Ectodermal cell (in vitro differentiated cells): ENCODE measurements around the gene UNC5CL.
A peak's percentile ranks its signal among the peaks of the same experiment; 100 is the strongest.
"Not testable (repeated sequence)": the region's sequence is repeated elsewhere in the genome, so short reads cannot be mapped to it uniquely, and the experiment has no call there.

Experiments
- H3K27ac ChIP-seq: 2 replicates; pipeline ENCODE4 v1.7.0; 2013; ENCODE audit warnings: mild to moderate bottlenecking, low read depth, low read length; ENCODE audit not compliant: insufficient read depth, poor library complexity, severe bottlenecking
- H3K27me3 ChIP-seq: 2 replicates; pipeline ENCODE4 v1.7.0; 2013; ENCODE audit warnings: mild to moderate bottlenecking, low read length; ENCODE audit not compliant: insufficient read depth, control insufficient read depth, poor library complexity, severe bottlenecking
- H3K36me3 ChIP-seq: one replicate; pipeline ENCODE4 v1.7.0; 2013; ENCODE audit warnings: low read length; ENCODE audit not compliant: control insufficient read depth, insufficient read depth
- H3K4me1 ChIP-seq: one replicate; pipeline ENCODE4 v1.7.0; 2013; ENCODE audit warnings: low read length; ENCODE audit not compliant: control insufficient read depth, insufficient read depth
- H3K4me3 ChIP-seq: 2 replicates; pipeline ENCODE4 v1.7.0; 2013; ENCODE audit warnings: low read depth, low read length, control low read depth; ENCODE audit not compliant: insufficient read depth
- H3K9me3 ChIP-seq: 2 replicates; pipeline ENCODE4 v1.7.0; 2013; ENCODE audit warnings: mild to moderate bottlenecking, low read length, moderate library complexity; ENCODE audit not compliant: control insufficient read depth
- WGBS, 2 experiments: methylation state at CpG; one replicate each; pipeline ENCODE4 v1.1.7; 2013; ENCODE audit warnings: missing lambda C conversion rate in 2 of 2; 5-methylcytosine and 5-hydroxymethylcytosine counted together

Gene UNC5CL

GRCh38 chr6:41009669-41010068 lies 29.4 kb downstream of the UNC5CL start:
- Histone ChIP-seq H3K9me3 (no peaks in the 10 kb centered on the region), H3K27me3 (no peaks in the 10 kb centered on the region), H3K36me3 (no peaks in the 10 kb centered on the region), H3K4me3 (no peak overlapping the region), H3K4me1 (no peaks in the 10 kb centered on the region), H3K27ac (no peak overlapping the region)
- 95 to 100% methylated on average over 1 of the region's 1 CpG for WGBS, 2 experiments

GRCh38 chr6:41008011-41008410 lies 31.0 kb downstream of the UNC5CL start:
- no peak overlapping the region for H3K27ac ChIP-seq
- 91 to 93% methylated on average over 3 of the region's 3 CpGs for WGBS, 2 experiments
- H3K27me3 ChIP-seq, result no peaks in the 10 kb centered on the region
- H3K36me3 ChIP-seq, result no peaks in the 10 kb centered on the region
- H3K4me3 ChIP-seq, result no peak overlapping the region
- no peaks in the 10 kb centered on the region for H3K4me1 ChIP-seq
- no peaks in the 10 kb centered on the region for H3K9me3 ChIP-seq

- not testable (repeated sequence) for H3K9me3 ChIP-seq, H3K4me1 ChIP-seq, H3K4me3 ChIP-seq, H3K36me3 ChIP-seq, H3K27me3 ChIP-seq, H3K27ac ChIP-seq
- WGBS, 2 experiments, result 96 to 100% methylated on average over 1 to 3 of the region's 4 CpGs
These were observed 32.0 kb downstream of the UNC5CL start for GRCh38 chr6:41006980-41007379.

- not testable (repeated sequence) for H3K27me3 ChIP-seq, H3K9me3 ChIP-seq, H3K27ac ChIP-seq, H3K4me1 ChIP-seq, H3K36me3 ChIP-seq, H3K4me3 ChIP-seq
- 28 to 31% methylated on average over 7 of the region's 7 CpGs for WGBS, 2 experiments
These were observed 32.8 kb downstream of the UNC5CL start for GRCh38 chr6:41006217-41006616.

DNA sequence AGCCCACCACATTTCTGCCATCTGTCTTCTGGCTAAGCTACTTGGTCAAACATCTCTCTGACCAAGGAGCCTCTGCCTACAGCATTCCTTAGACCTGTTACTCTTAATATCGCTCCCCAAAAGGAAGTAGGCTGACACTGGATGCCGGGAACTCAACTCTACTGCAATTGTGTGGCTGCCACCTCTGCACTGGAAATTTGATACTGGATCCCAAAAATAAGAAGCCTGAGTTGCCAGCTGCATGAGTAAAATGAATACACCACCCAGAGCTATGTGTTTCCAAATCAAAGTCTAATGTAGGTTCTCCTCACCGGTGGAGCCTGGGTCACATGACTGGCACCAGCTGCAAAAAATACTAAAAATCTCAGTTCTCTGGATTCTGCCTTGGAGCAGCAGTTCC lies 36.9 kb downstream of the UNC5CL start:
- WGBS, 2 experiments, result 94 to 98% methylated on average over 3 of the region's 3 CpGs
- H3K4me1 ChIP-seq, result peaks cover 16% of the 10 kb centered on the region
- no peaks in the 10 kb centered on the region for H3K36me3 ChIP-seq
- H3K27me3 ChIP-seq, result no peaks in the 10 kb centered on the region
- H3K27ac ChIP-seq, result no peak overlapping the region
- H3K4me3 ChIP-seq, result no peak overlapping the region
- H3K9me3 ChIP-seq, result no peaks in the 10 kb centered on the region

- Histone ChIP-seq H3K36me3 (no peaks in the 10 kb centered on the region), H3K9me3 (no peaks in the 10 kb centered on the region), H3K27me3 (no peaks in the 10 kb centered on the region), H3K4me3 (no peak overlapping the region), H3K27ac (no peak overlapping the region), H3K4me1 (peaks cover 34% of the 10 kb centered on the region)
- whole genome bisulfite sequencing, 2 experiments, result 96 to 98% methylated on average over 4 of the region's 4 CpGs
These were observed 38.8 kb downstream of the UNC5CL start for GRCh38 chr6:41000248-41000647.

GRCh38 chr6:40999569-40999968 lies 39.5 kb downstream of the UNC5CL start:
- no peak overlapping the region for H3K27ac ChIP-seq
- no peaks in the 10 kb centered on the region for H3K36me3 ChIP-seq
- H3K4me3 ChIP-seq, result no peak overlapping the region
- 59 to 67% methylated on average over 3 of the region's 3 CpGs for WGBS, 2 experiments
- H3K4me1 ChIP-seq, result peaks cover 34% of the 10 kb centered on the region
- H3K9me3 ChIP-seq, result no peaks in the 10 kb centered on the region
- H3K27me3 ChIP-seq, result no peaks in the 10 kb centered on the region

GRCh38 chr6:40998661-40999060 lies 40.4 kb downstream of the UNC5CL start:
- H3K4me1 ChIP-seq, result peaks cover 34% of the 10 kb centered on the region
- 89 to 94% methylated on average over 4 of the region's 4 CpGs for WGBS, 2 experiments
- H3K4me3 ChIP-seq, result no peak overlapping the region
- no peaks in the 10 kb centered on the region for H3K9me3 ChIP-seq
- H3K36me3 ChIP-seq, result no peaks in the 10 kb centered on the region
- no peak overlapping the region for H3K27ac ChIP-seq
- no peaks in the 10 kb centered on the region for H3K27me3 ChIP-seq

GRCh38 chr6:40997234-40997957 lies 41.6 kb downstream of the UNC5CL start:
- Histone ChIP-seq H3K27me3 (no peaks in the 10 kb centered on the region), H3K9me3 (no peaks in the 10 kb centered on the region), H3K4me1 (peaks cover 34% of the 10 kb centered on the region), H3K4me3 (no peak overlapping the region), H3K27ac (peak overlapping the region; percentile 90), H3K36me3 (no peaks in the 10 kb centered on the region)
- WGBS, 2 experiments, result 0% methylated on average over 4 of the region's 4 CpGs

DNA sequence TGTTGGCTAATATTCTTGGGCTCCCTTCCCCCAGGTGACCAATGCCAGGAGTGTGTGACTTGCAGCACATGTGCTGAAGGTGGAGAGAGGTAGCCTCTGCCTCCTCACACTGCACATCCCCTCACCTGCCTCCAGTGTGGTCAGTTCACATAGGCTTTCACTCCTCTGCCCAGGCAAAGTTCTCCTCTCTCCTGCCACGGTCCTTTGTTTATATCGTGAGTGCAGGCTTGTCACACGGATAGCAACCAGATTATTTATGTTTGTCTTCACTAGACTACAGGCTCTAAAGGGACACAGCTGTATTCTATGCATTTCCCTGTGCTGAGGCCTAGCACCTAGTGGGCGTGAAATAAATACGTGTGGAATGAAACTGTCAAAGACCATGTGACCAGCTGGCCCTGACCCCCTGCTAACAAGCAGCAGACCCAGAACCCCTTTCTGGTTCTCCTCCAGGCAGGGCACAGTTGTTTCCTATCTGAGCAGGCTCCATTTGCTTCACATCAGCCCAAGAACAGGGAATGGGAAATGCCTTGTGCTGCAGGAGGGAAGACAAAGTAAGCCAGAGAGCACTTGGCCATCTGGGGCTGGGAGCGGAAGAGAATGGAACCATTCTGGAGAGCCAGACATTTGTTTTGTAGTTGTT lies 42.3 kb downstream of the UNC5CL start:
- H3K4me1 ChIP-seq, result peaks cover 34% of the 10 kb centered on the region
- H3K4me3 ChIP-seq, result no peak overlapping the region
- WGBS, 2 experiments, result 35 to 41% methylated on average over 6 of the region's 6 CpGs
- H3K36me3 ChIP-seq, result no peaks in the 10 kb centered on the region
- H3K27me3 ChIP-seq, result no peaks in the 10 kb centered on the region
- H3K9me3 ChIP-seq, result no peaks in the 10 kb centered on the region
- peak overlapping the region; percentile 90 for H3K27ac ChIP-seq
